GF-D8 (cell line): Measurements from ENCODE around the gene SLC7A5.
"Not testable (repeated sequence)": the region's sequence is repeated elsewhere in the genome, so short reads cannot be mapped to it uniquely, and the experiment has no call there.

Source experiments
- DNase-seq: peaks from one replicate; lab custom pipeline; 2025; lab: John Stamatoyannopoulos, UW

SLC7A5 gene

GRCh38 chr16:87822108-87822970 lies 47.0 kb downstream of the SLC7A5 start:
- no peak for DNase-seq

- no peak for DNase-seq
These were observed 47.8 kb downstream of the SLC7A5 start for GRCh38 chr16:87821376-87822107.

GRCh38 chr16:87819983-87820382 lies 49.3 kb downstream of the SLC7A5 start:
- DNase-seq, result no peak

- DNase-seq, result no peak
These were observed 50.0 kb downstream of the SLC7A5 start for GRCh38 chr16:87819282-87819681.

GRCh38 chr16:87818533-87819161 lies 50.7 kb downstream of the SLC7A5 start:
- DNase-seq, result no peak

GRCh38 chr16:87817910-87818309 lies 51.4 kb downstream of the SLC7A5 start:
- DNase-seq, result no peak

GRCh38 chr16:87817370-87817769 lies 51.9 kb downstream of the SLC7A5 start:
- DNase-seq, result not testable (repeated sequence)

- peak; percentile 93 for DNase-seq
These were observed 52.7 kb downstream of the SLC7A5 start for GRCh38 chr16:87816507-87817100.

- DNase-seq, result no peak
These were observed 53.7 kb downstream of the SLC7A5 start for GRCh38 chr16:87815567-87815966.

- DNase-seq, result no peak
These were observed 57.1 kb downstream of the SLC7A5 start for GRCh38 chr16:87812200-87812656.

- DNase-seq, result not testable (repeated sequence)
These were observed 57.9 kb downstream of the SLC7A5 start for GRCh38 chr16:87811454-87811853.

GRCh38 chr16:87809150-87809902 lies 60.0 kb downstream of the SLC7A5 start:
- DNase-seq, result peak; percentile 68

GRCh38 chr16:87808108-87808507 lies 61.2 kb downstream of the SLC7A5 start:
- DNase-seq, result no peak

- peak; percentile 84 for DNase-seq
These were observed 62.4 kb downstream of the SLC7A5 start for GRCh38 chr16:87806641-87807546.

- no peak for DNase-seq
These were observed 63.1 kb downstream of the SLC7A5 start for GRCh38 chr16:87806261-87806640.

- no peak for DNase-seq
These were observed 65.9 kb downstream of the SLC7A5 start for GRCh38 chr16:87803385-87803784.

- no peak for DNase-seq
These were observed 66.6 kb downstream of the SLC7A5 start for GRCh38 chr16:87802670-87803069.

- DNase-seq, result no peak
These were observed 67.5 kb downstream of the SLC7A5 start for GRCh38 chr16:87801679-87802259.

GRCh38 chr16:87800497-87800896 lies 68.8 kb downstream of the SLC7A5 start:
- no peak for DNase-seq

- DNase-seq, result no peak
These were observed 74.0 kb downstream of the SLC7A5 start for GRCh38 chr16:87795336-87795735.
